Stomach (tissue), 4 donors: Measurements from ENCODE around the gene ARL8B.

ENCODE experiments used
- EP300 ChIP-seq: sonication (generic); formaldehyde crosslinking; IDR thresholded peaks from one replicate; pipeline ENCODE4 v1.6.1; 2017; ENCODE audit warnings: antibody characterized with exemption
- POLR2A ChIP-seq, 4 donors: fragments of 450-650 bp; IDR thresholded peaks; one replicate each; pipeline ENCODE4 v1.6.1; 2016; ENCODE audit warnings: antibody characterized with exemption in 4 of 4, control low read depth in 2 of 4, mild to moderate bottlenecking in 1 of 4, moderate library complexity in 1 of 4
- POLR2AphosphoS5 ChIP-seq, 3 donors: sonication (generic); formaldehyde crosslinking; IDR thresholded peaks; one replicate each; pipeline ENCODE4 v1.6.1; 2016; ENCODE audit warnings: antibody characterized with exemption in 3 of 3
- TF ChIP-seq, protein P1 (sequence below), 7 experiments: fragments of 450-650 bp in 4 of 7; fragments of 200-600 bp in 3 of 7; sonication (generic) in 3 of 7; IDR thresholded peaks; one replicate each; pipeline ENCODE4 v1.5.1; 2016 to 2019; ENCODE audit warnings: antibody characterized with exemption in 7 of 7, control low read depth in 2 of 7, mild to moderate bottlenecking in 1 of 7

GRCh38 chr3:5151586-5151985 is 29.5 kb downstream of the ARL8B start:
- TF ChIP-seq, protein P1, sequence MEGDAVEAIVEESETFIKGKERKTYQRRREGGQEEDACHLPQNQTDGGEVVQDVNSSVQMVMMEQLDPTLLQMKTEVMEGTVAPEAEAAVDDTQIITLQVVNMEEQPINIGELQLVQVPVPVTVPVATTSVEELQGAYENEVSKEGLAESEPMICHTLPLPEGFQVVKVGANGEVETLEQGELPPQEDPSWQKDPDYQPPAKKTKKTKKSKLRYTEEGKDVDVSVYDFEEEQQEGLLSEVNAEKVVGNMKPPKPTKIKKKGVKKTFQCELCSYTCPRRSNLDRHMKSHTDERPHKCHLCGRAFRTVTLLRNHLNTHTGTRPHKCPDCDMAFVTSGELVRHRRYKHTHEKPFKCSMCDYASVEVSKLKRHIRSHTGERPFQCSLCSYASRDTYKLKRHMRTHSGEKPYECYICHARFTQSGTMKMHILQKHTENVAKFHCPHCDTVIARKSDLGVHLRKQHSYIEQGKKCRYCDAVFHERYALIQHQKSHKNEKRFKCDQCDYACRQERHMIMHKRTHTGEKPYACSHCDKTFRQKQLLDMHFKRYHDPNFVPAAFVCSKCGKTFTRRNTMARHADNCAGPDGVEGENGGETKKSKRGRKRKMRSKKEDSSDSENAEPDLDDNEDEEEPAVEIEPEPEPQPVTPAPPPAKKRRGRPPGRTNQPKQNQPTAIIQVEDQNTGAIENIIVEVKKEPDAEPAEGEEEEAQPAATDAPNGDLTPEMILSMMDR (IDR thresholded peaks at IDR 0.05), result no peak
- TF ChIP-seq POLR2A (IDR thresholded peaks at IDR 0.05) (no peak), POLR2AphosphoS5 (IDR thresholded peaks at IDR 0.05) (no peak), EP300 (no peak)
